NB4 (cell line): ENCODE data around the gene ENDOV.

ENCODE experiments used
- MYC ChIP-seq: IDR thresholded peaks from 2 replicates; pipeline ENCODE4 v1.6.1; 2011; ENCODE audit warnings: low read depth, low read length
- POLR2A ChIP-seq: IDR thresholded peaks from 2 replicates; pipeline ENCODE4 v1.6.1; 2011; ENCODE audit warnings: mild to moderate bottlenecking; ENCODE audit not compliant: insufficient read length; ENCODE audit errors: extremely low read depth
- TF ChIP-seq, protein P1 (sequence below): IDR thresholded peaks from one replicate; pipeline ENCODE4 v1.5.1; 2012; ENCODE audit warnings: low read depth, low read length
- TF ChIP-seq, protein P2 (sequence below): IDR thresholded peaks from 2 replicates; pipeline ENCODE4 v1.6.1; 2011; ENCODE audit warnings: low read depth, low read length

DNA sequence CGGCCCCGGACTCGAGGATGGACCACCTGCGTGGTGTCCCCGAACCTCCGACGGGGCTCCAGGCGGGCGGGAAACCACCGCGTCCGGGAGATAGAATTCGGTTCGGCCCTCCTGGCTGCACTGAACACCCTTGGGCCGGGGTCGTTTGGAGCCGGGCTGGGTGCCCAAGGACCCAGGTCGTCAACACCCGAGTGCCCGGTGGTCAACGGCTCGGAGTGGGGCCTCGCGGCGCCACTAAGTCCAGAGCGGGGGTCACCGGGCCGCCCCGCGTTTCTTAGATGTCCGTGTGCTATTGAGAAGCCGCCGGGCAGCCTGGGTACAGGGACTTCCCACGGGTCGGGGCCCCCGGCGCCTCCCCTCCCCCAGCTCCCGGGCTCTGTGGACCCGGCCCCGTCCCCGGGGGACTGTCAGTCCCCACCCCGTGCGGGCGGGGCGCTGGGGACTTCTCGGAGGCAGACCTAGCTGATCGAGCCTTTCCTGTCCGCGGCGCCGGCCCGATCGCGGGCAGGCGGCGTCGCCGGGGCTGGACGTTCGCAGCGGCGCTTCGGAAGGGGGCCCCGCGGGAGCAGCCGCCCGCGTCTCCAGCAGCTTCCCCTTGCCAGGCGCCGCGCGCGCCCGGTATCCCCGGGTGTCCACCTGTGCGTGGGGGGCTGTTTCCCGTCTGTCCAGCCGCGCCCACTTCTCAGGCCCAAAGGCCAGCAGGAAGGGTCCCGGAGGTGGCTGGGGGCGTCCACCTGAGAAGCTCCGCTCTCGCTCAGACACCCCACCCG, 62.1 kb downstream of the ENDOV start:
- TF ChIP-seq, protein P1, sequence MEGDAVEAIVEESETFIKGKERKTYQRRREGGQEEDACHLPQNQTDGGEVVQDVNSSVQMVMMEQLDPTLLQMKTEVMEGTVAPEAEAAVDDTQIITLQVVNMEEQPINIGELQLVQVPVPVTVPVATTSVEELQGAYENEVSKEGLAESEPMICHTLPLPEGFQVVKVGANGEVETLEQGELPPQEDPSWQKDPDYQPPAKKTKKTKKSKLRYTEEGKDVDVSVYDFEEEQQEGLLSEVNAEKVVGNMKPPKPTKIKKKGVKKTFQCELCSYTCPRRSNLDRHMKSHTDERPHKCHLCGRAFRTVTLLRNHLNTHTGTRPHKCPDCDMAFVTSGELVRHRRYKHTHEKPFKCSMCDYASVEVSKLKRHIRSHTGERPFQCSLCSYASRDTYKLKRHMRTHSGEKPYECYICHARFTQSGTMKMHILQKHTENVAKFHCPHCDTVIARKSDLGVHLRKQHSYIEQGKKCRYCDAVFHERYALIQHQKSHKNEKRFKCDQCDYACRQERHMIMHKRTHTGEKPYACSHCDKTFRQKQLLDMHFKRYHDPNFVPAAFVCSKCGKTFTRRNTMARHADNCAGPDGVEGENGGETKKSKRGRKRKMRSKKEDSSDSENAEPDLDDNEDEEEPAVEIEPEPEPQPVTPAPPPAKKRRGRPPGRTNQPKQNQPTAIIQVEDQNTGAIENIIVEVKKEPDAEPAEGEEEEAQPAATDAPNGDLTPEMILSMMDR, result no peak
- TF ChIP-seq MYC (no peak), POLR2A (no peak)
- TF ChIP-seq, protein P2, sequence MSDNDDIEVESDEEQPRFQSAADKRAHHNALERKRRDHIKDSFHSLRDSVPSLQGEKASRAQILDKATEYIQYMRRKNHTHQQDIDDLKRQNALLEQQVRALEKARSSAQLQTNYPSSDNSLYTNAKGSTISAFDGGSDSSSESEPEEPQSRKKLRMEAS, result no peak
